RWPE2 (cell line): ENCODE data around the gene ESRRA.
A peak's percentile ranks its signal among the peaks of the same experiment; 100 is the strongest.

ENCODE experiments used
- ATAC-seq: fragments of 200-7000 bp; cut with Tn5 transposase; 3 replicates; pipeline ENCODE4 v1.9.1; 2021; ENCODE audit warnings: low read depth
- DNase-seq: peaks from one replicate; pipeline ENCODE4 v3.0.0-alpha.2; 2020; ENCODE audit warnings: low spot score
- H3K27ac ChIP-seq: fragments of 450-650 bp; 2 replicates; pipeline ENCODE4 v1.5.1; 2017; ENCODE audit warnings: mild to moderate bottlenecking; ENCODE audit not compliant: poor library complexity, severe bottlenecking
- H3K27me3 ChIP-seq: fragments of 250-450 bp; sonication (Bioruptor Pico); 2 replicates; pipeline ENCODE4 v1.5.1; 2021; ENCODE audit warnings: mild to moderate bottlenecking, moderate library complexity; ENCODE audit not compliant: insufficient read depth, poor library complexity, severe bottlenecking
- H3K36me3 ChIP-seq: fragments of 250-450 bp; sonication (Bioruptor Pico); 2 replicates; pipeline ENCODE4 v1.5.1; 2020; ENCODE audit warnings: low read depth, mild to moderate bottlenecking, moderate library complexity
- H3K4me1 ChIP-seq: fragments of 250-450 bp; sonication (Bioruptor Pico); 2 replicates; pipeline ENCODE4 v1.5.1; 2021; ENCODE audit warnings: mild to moderate bottlenecking, moderate library complexity; ENCODE audit not compliant: insufficient read depth, poor library complexity, severe bottlenecking
- H3K4me3 ChIP-seq: fragments of 250-450 bp; sonication (Bioruptor Pico); 2 replicates; pipeline ENCODE4 v1.5.1; 2021; ENCODE audit warnings: mild to moderate bottlenecking, moderate library complexity; ENCODE audit not compliant: severe bottlenecking
- H3K9me3 ChIP-seq: fragments of 250-450 bp; sonication (Bioruptor Pico); 2 replicates; pipeline ENCODE4 v1.5.1; 2021; ENCODE audit warnings: mild to moderate bottlenecking, moderate library complexity; ENCODE audit not compliant: severe bottlenecking
- CTCF ChIP-seq: fragments of 450-650 bp; IDR thresholded peaks from one replicate; pipeline ENCODE4 v1.5.1; 2017; ENCODE audit warnings: mild to moderate bottlenecking, moderate library complexity; ENCODE audit not compliant: poor library complexity, severe bottlenecking

Gene ESRRA

GRCh38 chr11:64334764-64335735, 29.7 kb downstream of the ESRRA start:
- peaks cover 22% of the 10 kb centered on the region for H3K4me1 ChIP-seq

GRCh38 chr11:64337538-64338249, 32.4 kb downstream of the ESRRA start:
- no peak overlapping the region for H3K4me3 ChIP-seq
- H3K4me1 ChIP-seq: peaks cover 6% of the 10 kb centered on the region
- no peak for ATAC-seq
- no peaks in the 10 kb centered on the region for H3K36me3 ChIP-seq
- TF ChIP-seq CTCF: no peak
- no peaks in the 10 kb centered on the region for H3K9me3 ChIP-seq
- H3K27me3 ChIP-seq: no peaks in the 10 kb centered on the region
- H3K27ac ChIP-seq: no peak overlapping the region
- peak; percentile 18 for DNase-seq

More at GRCh38 chr11:64334764-64335735, 29.7 kb downstream of the ESRRA start:
- Histone ChIP-seq H3K36me3 (no peaks in the 10 kb centered on the region), H3K27me3 (no peaks in the 10 kb centered on the region), H3K9me3 (no peaks in the 10 kb centered on the region), H3K4me3 (no peak overlapping the region), H3K27ac (peak overlapping the region; percentile 95)
- TF ChIP-seq CTCF: no peak
- ATAC-seq (peak; percentile 87), DNase-seq (peak; percentile 98)

- Histone ChIP-seq H3K4me1 (peaks cover 6% of the 10 kb centered on the region), H3K9me3 (no peaks in the 10 kb centered on the region), H3K36me3 (no peaks in the 10 kb centered on the region), H3K27me3 (no peaks in the 10 kb centered on the region), H3K4me3 (no peak overlapping the region), H3K27ac (no peak overlapping the region)
- ATAC-seq: no peak
- no peak for TF ChIP-seq CTCF
- DNase-seq: no peak
Measured at GRCh38 chr11:64338716-64339115, 33.4 kb downstream of the ESRRA start.

GRCh38 chr11:64339286-64339685, 34.0 kb downstream of the ESRRA start:
- Histone ChIP-seq H3K27me3 (no peaks in the 10 kb centered on the region), H3K4me1 (peaks cover 6% of the 10 kb centered on the region), H3K4me3 (no peak overlapping the region), H3K36me3 (no peaks in the 10 kb centered on the region), H3K27ac (no peak overlapping the region), H3K9me3 (no peaks in the 10 kb centered on the region)
- no peak for TF ChIP-seq CTCF
- DNase-seq (no peak), ATAC-seq (no peak)
